ENCODE measurements around the gene SH3RF3. TPM values are rescaled to one million over a fixed set of nuclear protein-coding genes. Genes with fewer than 3 reads are reported as not detected.

The SH3RF3 gene
- total and polyA plus RNA-seq, 2 of the 13 experiments (the other 11 are each of a cell fraction or from before 2014, with no cell fraction given) = 0.04 TPM; not detected in 1

DNA sequence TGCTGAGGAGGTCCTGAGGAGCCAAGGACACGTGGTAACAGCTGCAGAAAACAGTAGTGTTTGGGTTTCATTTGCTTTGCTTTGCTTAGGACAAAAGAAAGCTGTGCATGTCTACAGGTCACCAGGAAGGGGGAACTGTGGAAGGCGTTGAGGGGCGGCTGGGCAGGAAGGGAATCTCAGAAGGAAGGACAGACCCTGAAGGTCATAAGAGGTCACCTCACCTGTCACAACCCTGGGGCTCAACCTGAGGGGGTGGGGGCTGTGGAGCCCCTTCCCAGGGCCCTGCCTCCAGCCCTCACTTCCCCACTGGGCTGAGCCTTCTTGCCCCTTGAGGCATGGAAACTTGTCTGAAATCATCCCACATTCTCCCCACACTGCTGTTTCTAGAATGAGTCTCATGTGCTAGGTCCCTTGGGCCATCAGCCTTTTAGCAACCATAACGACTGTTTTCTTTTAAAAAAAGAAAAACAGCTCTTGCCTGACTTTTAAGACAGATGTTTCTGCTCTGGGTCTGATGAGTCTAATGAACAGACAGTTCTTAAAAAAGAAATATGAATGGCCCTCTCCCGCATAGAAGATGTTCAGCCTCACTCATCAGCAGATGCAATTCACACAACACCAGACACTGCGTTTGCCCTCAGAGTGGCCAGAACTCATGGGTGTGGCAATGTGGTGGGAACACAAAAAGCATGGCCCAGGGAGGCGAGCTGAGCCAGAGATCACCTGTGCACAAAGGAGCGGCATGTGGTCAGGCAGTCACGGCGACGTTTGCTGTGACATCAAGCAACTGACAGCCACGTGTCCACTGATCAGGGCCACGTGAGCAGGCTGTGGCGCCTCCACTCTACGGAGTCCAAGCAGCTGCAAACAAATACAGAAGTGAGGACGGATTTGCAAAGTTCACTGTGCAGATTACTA is 400.8 kb downstream of the SH3RF3 start:
- DNase-seq (ENCODE audit: low spot score) = no peak
- WGBS (ENCODE audit: low lambda C conversion rate) = 19% methylated on average over 15 of the region's 16 CpGs
- TF ChIP-seq ZNF225 (CRISPR knock-in tag; IDR thresholded peaks at IDR 0.05) (no peak), ZFP41 (CRISPR knock-in tag; IDR thresholded peaks at IDR 0.05; ENCODE audit: borderline replicate concordance) (no peak), ZNF34 (CRISPR knock-in tag; IDR thresholded peaks at IDR 0.05; ENCODE audit: borderline replicate concordance) (no peak), TAF15 (IDR thresholded peaks at IDR 0.05; ENCODE audit: low read depth, low read length, poor library complexity, severe bottlenecking) (no peak), ZNF550 (CRISPR knock-in tag; IDR thresholded peaks at IDR 0.05; ENCODE audit: borderline replicate concordance) (no peak), ZNF772 (CRISPR knock-in tag; IDR thresholded peaks at IDR 0.05) (no peak; the same call in 1 of the 2 replicates), MEF2D (CRISPR knock-in tag; IDR thresholded peaks at IDR 0.05) (no peak), HNRNPH1 (optimal IDR thresholded peaks at IDR 0.05; ENCODE audit: low read depth, low read length) (no peak), NFYB (CRISPR knock-in tag; IDR thresholded peaks at IDR 0.05) (no peak), RFX3 (CRISPR knock-in tag; IDR thresholded peaks at IDR 0.05) (no peak), NKX3-1 (CRISPR knock-in tag; IDR thresholded peaks at IDR 0.05) (no peak)
- TF ChIP-seq, protein P1, sequence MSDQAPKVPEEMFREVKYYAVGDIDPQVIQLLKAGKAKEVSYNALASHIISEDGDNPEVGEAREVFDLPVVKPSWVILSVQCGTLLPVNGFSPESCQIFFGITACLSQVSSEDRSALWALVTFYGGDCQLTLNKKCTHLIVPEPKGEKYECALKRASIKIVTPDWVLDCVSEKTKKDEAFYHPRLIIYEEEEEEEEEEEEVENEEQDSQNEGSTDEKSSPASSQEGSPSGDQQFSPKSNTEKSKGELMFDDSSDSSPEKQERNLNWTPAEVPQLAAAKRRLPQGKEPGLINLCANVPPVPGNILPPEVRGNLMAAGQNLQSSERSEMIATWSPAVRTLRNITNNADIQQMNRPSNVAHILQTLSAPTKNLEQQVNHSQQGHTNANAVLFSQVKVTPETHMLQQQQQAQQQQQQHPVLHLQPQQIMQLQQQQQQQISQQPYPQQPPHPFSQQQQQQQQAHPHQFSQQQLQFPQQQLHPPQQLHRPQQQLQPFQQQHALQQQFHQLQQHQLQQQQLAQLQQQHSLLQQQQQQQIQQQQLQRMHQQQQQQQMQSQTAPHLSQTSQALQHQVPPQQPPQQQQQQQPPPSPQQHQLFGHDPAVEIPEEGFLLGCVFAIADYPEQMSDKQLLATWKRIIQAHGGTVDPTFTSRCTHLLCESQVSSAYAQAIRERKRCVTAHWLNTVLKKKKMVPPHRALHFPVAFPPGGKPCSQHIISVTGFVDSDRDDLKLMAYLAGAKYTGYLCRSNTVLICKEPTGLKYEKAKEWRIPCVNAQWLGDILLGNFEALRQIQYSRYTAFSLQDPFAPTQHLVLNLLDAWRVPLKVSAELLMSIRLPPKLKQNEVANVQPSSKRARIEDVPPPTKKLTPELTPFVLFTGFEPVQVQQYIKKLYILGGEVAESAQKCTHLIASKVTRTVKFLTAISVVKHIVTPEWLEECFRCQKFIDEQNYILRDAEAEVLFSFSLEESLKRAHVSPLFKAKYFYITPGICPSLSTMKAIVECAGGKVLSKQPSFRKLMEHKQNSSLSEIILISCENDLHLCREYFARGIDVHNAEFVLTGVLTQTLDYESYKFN (CRISPR knock-in tag; conservative IDR thresholded peaks at IDR 0.05) = no peak
- TF ChIP-seq, protein P2, sequence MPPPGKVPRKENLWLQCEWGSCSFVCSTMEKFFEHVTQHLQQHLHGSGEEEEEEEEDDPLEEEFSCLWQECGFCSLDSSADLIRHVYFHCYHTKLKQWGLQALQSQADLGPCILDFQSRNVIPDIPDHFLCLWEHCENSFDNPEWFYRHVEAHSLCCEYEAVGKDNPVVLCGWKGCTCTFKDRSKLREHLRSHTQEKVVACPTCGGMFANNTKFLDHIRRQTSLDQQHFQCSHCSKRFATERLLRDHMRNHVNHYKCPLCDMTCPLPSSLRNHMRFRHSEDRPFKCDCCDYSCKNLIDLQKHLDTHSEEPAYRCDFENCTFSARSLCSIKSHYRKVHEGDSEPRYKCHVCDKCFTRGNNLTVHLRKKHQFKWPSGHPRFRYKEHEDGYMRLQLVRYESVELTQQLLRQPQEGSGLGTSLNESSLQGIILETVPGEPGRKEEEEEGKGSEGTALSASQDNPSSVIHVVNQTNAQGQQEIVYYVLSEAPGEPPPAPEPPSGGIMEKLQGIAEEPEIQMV (CRISPR knock-in tag; IDR thresholded peaks at IDR 0.05; ENCODE audit: low read depth) = no peak
- TF ChIP-seq, protein P3, sequence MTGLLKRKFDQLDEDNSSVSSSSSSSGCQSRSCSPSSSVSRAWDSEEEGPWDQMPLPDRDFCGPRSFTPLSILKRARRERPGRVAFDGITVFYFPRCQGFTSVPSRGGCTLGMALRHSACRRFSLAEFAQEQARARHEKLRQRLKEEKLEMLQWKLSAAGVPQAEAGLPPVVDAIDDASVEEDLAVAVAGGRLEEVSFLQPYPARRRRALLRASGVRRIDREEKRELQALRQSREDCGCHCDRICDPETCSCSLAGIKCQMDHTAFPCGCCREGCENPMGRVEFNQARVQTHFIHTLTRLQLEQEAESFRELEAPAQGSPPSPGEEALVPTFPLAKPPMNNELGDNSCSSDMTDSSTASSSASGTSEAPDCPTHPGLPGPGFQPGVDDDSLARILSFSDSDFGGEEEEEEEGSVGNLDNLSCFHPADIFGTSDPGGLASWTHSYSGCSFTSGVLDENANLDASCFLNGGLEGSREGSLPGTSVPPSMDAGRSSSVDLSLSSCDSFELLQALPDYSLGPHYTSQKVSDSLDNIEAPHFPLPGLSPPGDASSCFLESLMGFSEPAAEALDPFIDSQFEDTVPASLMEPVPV (CRISPR knock-in tag; IDR thresholded peaks at IDR 0.05) = no peak
- TF ChIP-seq, protein P4, sequence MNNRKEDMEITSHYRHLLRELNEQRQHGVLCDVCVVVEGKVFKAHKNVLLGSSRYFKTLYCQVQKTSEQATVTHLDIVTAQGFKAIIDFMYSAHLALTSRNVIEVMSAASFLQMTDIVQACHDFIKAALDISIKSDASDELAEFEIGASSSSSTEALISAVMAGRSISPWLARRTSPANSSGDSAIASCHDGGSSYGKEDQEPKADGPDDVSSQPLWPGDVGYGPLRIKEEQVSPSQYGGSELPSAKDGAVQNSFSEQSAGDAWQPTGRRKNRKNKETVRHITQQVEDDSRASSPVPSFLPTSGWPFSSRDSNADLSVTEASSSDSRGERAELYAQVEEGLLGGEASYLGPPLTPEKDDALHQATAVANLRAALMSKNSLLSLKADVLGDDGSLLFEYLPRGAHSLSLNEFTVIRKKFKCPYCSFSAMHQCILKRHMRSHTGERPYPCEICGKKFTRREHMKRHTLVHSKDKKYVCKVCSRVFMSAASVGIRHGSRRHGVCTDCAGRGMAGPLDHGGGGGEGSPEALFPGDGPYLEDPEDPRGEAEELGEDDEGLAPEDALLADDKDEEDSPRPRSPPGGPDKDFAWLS (CRISPR knock-in tag; IDR thresholded peaks at IDR 0.05; ENCODE audit: borderline replicate concordance) = no peak

More for the DNA sequence above, 400.8 kb downstream of the SH3RF3 start:
- no peaks in the 10 kb centered on the region for H4K20me1 ChIP-seq (ENCODE audit: insufficient read depth, low read length)
- ATAC-seq = no peak
- no TSS peak for BruUV-seq (replicated peaks)
- POLR2A ChIA-PET = no interaction called here
- intact Hi-C loops (cut with micrococcal nuclease; ENCODE audit: unreplicated experiment) = no loop called here
- H3K4me3 ChIP-seq (replicated peaks in 1 of 3; ENCODE audit: insufficient read depth in 1 of 3, low read depth in 2 of 3, low read length in 3 of 3) = no peak overlapping the region
- in situ Hi-C loops (cut with HindIII; ENCODE audit: extremely low pct_ligation_motif_present, low pct_unique_long_range_greater_than_20kb) = loop anchor here (5.0 kb wide), 1 partner anchor 188 kb away; no protein-coding TSS in a partner anchor
- no peak for FAIRE-seq
- H3K27ac ChIP-seq (ENCODE audit: extremely low read length, insufficient read depth, low read length) = no peak overlapping the region
- CTCF ChIA-PET (ENCODE audit: low intra/inter-chr PET ratio, low total read pairs) = no interaction called here
- H3K4me2 ChIP-seq (ENCODE audit: low read depth, low read length) = no peak overlapping the region
- H3K4me1 ChIP-seq (ENCODE audit: insufficient read depth, low read length) = peaks cover 13% of the 10 kb centered on the region
- no peaks in the 10 kb centered on the region for H3K36me3 ChIP-seq (replicated peaks in 1 of 2; ENCODE audit: control insufficient read depth in 1 of 2, insufficient read depth in 2 of 2, low read length in 2 of 2)
- no peaks in the 10 kb centered on the region for H3K79me2 ChIP-seq (ENCODE audit: insufficient read depth, low read length)
- peaks cover 9 to 64% of the 10 kb centered on the region in 2 experiments for H3K27me3 ChIP-seq (ENCODE audit: control insufficient read depth in 1 of 2, insufficient read depth in 2 of 2, low read length in 2 of 2)
- no peaks in the 10 kb centered on the region for H3K9me3 ChIP-seq (ENCODE audit: low read length)
- H2AFZ ChIP-seq (ENCODE audit: low read length) = no peak overlapping the region
- H3K9ac ChIP-seq (ENCODE audit: insufficient read depth, low read depth, low read length) = no peak overlapping the region
